Epidermal melanocyte (primary cell): ENCODE measurements around the gene TTC38.

Experiments
- DNase-seq: peaks from one replicate; pipeline ENCODE4 v3.0.0; 2011; ENCODE audit warnings: low spot score; ENCODE audit not compliant: insufficient read length

Gene TTC38

GRCh38 chr22:46276563-46276962 lies 8.8 kb downstream of the TTC38 start:
- DNase-seq, result no peak

DNA sequence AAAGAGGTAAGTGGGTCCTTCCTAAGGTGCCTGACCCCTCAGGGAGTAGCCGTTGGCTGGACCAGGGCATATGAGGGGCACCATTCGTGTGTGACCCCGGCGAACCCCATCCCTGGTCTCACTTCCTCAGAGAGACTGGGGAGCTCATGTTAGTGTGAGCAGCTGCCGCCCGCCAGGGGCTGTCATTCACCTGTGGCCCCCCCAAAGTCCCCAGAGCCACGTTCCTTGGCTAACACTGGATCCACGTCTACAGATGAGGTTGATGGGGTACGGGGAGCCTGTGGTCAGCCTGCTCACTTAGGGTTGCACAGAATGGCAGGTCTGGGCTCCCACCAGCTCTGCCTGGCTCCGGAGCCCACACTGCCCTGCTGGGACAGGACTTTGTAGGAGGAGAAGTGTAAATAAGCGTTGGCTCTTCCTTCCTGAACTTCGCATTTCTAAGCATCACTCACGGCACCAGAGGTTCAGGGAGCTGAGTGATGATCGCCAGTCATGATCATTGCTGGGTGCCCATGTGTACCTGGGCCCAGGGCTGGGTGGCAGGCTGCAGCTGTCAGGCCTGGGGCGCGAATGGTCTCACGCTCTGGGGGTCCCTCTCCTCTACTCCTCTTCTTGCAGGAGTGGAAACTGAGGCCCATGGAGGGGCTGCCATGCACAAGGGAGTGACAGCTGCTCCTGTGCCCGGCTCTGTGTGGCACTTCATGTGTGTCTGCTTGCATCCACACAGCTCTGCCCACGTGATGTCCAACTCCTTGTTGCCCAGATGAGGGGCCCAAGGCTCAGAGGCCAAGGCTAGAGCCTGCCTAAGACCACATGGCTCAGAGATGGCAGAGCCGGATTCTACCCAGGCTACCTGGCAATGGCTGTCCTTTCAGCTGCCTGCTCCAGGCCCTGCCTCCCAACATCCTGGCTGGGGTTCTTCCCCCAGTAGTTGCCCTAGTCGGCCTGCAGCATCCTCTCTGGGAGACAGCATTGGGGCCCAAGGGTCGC lies 11.1 kb downstream of the TTC38 start:
- DNase-seq, result no peak

DNA sequence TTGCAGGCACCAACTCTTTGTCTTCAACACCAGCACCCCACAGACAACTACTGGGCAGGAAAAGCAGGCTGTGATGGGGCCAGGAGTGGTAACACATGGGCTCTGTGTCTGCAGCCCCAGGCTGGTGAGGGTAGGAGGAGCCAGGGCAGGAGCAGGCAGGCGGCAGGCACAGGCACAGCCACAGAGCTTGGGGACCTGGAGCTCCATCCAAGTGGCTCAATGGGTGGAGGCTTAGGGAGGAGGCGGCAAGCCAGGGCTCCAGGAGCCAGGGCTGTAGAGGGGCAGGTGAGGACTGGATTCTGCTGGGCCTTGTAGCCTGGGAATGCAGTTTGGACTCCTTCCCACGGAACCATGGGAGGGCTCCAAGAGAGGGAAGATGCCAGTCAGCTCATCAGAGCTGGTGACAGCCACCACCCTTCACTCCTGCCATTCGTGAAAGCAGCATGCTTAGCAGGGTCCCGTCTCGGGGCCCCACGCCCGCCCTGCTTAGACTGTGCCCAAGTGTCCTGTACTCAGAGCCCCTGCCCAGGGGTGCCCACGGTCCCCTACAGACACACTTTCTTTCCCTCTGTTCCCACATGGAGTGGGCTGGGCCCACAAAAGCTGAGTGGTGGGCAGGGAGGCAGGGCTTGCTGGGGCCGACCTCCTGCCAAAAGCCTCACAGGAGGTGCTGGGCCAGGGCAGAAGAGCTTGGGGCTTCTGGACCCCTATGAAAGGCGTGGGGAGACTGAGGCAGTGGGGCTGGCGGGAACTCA lies 12.4 kb downstream of the TTC38 start:
- no peak for DNase-seq

- no peak for DNase-seq
Observed at GRCh38 chr22:46280999-46281623, 13.3 kb downstream of the TTC38 start.

- no peak for DNase-seq
Observed at GRCh38 chr22:46281866-46282678, 14.3 kb downstream of the TTC38 start.

DNA sequence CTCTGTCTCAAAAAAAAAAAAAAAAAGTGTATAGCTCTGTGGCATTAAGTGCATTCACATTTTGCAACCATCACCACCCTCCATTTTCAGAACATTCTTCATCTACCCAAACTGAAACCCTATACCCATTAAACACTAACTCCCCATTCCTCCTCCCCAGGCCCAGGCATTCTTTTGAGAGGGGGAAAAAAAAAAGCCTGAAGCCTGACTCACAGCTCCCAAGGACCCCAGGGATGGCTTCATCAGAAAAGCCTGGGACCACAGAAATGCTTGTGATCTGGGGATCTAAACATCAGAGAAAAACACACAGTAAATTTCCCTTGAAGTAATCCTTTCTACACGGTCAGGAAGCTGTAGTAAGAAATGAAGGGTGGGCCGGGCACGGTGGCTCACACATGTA lies 18.2 kb downstream of the TTC38 start:
- DNase-seq, result no peak

DNA sequence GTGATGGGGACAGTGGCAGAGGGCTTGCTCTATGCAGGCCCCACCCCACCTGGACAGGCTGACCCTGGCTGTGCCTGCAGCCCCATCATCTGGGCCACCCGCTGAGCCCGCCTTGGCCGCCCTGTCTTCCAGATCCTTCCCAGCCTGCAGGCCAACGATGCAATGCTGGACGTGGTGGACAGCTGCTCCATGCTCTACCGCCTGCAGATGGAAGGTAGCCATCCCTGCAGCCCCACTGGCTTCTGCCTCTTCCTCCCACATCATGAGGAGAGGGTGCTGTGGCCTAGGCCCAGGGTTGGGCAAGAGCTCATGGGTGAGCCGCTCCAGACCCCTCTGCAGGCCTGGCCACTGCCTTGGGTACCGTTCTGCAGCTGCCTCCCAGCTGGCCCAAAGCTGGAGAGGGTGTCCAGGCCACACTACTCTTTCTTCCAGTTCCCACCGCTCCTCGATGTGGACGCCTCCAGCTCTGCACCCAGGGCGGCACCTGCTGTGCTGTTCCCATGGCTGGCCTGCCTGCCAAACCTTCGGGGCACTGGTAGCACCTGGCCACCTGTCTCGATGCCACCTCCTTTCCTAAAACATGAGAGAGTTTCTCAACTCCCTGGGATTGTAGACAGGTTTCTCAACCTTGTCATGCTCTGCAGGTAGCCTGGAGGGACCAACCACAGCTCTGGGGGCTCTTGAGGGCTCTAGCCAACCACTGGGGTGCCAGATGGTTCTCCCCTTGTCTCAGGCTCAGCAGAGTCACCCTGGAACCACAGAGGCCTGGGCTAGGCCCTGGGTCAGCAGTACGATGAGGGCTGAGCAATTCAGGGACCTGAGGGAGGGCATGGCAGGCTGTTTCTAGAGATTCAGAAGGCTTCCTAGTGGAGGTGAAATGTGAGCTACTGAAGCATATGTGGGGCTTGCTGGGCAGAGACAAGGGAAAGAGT lies 19.4 kb downstream of the TTC38 start:
- no peak for DNase-seq

GRCh38 chr22:46287873-46288751 lies 20.3 kb downstream of the TTC38 start:
- DNase-seq, result no peak

- DNase-seq, result no peak
Observed at GRCh38 chr22:46288846-46289243, 21.0 kb downstream of the TTC38 start.

- no peak for DNase-seq
Observed at GRCh38 chr22:46289244-46289891, 21.6 kb downstream of the TTC38 start.

DNA sequence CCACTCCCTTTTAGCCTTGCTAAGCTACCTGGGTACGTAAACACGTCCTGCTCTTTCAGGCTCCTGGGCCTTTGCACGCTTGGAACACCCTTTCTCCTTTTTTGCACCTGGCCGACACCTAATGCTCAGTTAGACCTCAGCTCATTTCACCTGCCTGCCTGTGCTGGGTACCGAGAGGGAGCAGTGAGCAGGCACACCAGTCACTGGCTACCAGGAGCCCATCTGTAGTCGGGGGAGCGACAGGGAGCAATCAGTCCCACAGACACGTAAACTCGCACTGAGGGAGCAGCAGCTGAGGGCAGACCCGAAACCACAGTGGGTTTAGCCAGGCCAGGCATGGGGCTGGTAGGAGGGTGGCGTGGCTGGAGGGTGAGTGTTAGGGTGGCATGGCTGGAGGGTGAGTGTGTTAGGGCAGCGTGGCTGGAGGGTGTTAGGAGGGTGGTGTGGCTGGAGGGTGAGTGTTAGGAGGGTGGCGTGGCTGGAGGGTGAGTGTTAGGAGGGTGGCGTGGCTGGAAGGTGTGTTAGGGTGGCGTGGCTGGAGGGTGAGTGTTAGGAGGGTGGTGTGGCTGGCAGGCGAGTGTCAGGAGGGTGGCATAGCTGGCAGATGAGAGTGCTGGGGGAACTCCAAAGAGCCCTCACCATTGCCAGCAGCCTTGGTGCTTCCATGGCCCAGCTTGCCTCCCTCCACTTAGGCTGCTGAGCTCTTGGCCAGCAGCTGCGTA lies 22.5 kb downstream of the TTC38 start:
- no peak for DNase-seq

DNA sequence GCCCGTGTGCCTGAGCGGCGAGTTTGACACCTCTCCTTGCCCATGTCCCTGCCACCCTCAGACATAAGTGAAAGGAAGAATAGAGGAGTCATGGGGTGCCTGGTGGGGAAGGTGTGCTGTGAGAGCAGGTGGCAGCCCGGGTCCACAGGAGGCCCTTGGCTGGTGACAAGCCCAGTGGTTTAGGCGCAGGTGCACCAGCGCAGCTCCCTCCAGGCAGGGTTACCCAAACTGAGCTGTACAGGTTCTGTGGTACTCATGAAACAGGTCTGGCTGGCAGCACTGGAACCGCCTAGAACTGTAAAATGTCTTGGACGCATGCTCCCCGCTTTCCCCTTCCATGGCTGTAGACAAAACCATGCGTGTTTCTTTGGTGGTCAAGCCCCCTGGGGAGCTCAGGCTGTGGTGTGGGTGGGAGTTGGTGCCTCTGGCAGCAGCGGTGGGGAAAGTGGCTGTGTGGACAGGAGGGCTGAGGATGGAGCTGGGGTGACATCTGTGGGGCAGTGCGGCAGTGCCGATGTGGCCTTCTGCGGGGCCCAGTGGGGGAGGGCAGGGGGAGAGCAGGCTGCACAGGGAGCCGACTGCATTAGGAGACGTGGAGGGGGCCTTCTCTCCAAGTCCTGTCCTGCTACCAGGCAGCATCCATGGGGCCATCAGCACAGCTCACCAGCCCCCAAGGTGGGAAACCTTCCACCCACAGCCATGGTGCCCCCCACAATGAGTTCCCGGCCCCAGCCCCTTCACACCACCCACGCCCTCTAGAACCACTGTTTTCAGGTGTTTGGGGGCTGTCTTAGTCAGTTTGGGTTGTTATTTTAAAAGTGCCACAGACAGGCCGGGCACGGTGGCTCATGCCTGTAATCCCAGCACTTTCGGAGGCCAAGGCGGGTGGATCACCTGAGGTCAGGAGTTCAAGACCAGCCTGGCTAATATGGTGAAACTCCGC lies 23.3 kb downstream of the TTC38 start:
- DNase-seq, result no peak

DNA sequence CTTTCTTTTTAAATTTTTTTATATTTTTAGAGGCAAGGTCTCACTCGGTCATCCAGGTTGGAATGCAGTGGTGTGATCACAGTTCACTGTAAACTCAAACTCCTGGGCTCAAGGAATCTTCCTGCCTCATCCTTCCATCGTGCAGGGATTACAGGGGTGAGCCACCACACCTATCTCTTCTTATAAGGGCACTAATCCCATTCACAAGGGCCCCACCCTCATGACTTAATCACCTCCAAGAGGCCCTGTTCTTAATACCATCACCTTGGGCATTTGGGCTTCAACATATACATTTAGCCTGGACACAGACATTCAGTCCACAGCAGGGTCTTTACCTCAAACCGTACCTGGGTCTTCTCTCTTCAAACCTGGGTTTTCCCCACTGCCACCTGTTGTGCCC lies 24.4 kb downstream of the TTC38 start:
- no peak for DNase-seq

GRCh38 chr22:46292732-46293131 lies 24.9 kb downstream of the TTC38 start:
- DNase-seq, result no peak

DNA sequence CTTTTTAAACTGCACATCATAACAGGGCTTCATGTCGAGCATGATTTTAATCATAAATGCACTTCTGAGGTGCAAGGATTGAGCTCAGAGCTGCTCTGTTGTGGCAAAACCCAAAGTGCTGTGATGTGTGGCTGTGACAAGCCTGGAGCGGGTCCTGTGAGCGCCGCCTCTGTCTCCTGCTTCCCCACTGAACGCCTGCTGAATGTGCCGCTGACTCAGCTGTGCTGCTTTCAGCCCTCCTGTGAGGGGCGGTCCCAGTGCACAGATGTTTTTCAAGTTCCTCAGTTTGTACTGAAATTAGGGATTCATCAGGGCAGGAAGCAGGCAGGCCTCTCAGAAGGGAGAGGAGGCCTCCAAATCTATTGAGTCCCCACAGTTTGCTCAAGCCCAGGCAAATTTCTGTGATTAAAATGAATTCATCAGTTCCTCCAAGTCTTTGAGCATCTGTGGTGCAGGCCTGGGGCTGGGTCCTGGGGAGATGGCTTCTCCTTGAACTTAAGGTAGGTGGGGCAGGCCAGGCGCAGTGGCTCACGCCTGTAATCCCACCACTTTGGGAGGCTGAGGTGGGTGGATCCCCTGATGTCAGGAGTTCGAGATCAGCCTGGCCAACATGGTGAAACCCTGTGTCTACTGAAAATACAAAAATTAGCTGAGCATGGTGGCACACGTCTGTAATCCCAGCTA lies 25.9 kb downstream of the TTC38 start:
- DNase-seq, result peak; percentile 61

GRCh38 chr22:46294784-46295183 lies 27.0 kb downstream of the TTC38 start:
- no peak for DNase-seq
